D721Med (cell line): Measurements from ENCODE around the gene FTCD.
A peak's percentile ranks its signal among the peaks of the same experiment; 100 is the strongest.
"Not testable (repeated sequence)": the region's sequence is repeated elsewhere in the genome, so short reads cannot be mapped to it uniquely, and the experiment has no call there.

Experiments used
- DNase-seq: peaks from one replicate; pipeline ENCODE4 v3.0.0; 2011; ENCODE audit warnings: low spot score; ENCODE audit not compliant: insufficient read length
- FAIRE-seq: peaks from 2 replicates; lab custom pipeline; 2011; peaks lifted over from hg19 to GRCh38; lab: Jason Lieb, UNC
- TF ChIP-seq, protein P1 (sequence below): IDR thresholded peaks from 2 replicates; pipeline ENCODE4 v1.5.1; 2012; ENCODE audit warnings: mild to moderate bottlenecking, control low read depth; ENCODE audit not compliant: insufficient read depth; ENCODE audit errors: missing control alignments

Gene FTCD

DNA sequence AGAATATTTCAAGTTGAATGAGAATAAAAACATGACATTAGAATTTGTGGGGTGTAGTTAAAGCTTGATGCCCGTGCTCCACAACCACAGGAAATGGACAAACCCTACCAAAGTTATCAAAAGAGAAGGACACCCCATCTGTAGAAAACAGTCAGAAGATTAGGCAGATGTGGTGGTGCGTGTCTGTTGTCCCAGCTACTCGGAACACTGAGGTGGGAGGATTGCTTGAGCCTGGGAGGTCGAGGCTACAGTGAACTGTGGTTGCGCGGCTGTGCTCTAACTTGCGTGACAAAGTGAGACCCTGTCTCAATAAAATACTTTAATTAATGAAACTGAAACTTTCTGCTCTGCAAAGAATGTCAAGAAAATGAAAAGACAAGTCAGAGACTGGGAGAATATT lies 30.3 kb upstream of the FTCD start:
- FAIRE-seq (no peak), DNase-seq (no peak)
- TF ChIP-seq, protein P1, sequence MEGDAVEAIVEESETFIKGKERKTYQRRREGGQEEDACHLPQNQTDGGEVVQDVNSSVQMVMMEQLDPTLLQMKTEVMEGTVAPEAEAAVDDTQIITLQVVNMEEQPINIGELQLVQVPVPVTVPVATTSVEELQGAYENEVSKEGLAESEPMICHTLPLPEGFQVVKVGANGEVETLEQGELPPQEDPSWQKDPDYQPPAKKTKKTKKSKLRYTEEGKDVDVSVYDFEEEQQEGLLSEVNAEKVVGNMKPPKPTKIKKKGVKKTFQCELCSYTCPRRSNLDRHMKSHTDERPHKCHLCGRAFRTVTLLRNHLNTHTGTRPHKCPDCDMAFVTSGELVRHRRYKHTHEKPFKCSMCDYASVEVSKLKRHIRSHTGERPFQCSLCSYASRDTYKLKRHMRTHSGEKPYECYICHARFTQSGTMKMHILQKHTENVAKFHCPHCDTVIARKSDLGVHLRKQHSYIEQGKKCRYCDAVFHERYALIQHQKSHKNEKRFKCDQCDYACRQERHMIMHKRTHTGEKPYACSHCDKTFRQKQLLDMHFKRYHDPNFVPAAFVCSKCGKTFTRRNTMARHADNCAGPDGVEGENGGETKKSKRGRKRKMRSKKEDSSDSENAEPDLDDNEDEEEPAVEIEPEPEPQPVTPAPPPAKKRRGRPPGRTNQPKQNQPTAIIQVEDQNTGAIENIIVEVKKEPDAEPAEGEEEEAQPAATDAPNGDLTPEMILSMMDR: no peak

DNA sequence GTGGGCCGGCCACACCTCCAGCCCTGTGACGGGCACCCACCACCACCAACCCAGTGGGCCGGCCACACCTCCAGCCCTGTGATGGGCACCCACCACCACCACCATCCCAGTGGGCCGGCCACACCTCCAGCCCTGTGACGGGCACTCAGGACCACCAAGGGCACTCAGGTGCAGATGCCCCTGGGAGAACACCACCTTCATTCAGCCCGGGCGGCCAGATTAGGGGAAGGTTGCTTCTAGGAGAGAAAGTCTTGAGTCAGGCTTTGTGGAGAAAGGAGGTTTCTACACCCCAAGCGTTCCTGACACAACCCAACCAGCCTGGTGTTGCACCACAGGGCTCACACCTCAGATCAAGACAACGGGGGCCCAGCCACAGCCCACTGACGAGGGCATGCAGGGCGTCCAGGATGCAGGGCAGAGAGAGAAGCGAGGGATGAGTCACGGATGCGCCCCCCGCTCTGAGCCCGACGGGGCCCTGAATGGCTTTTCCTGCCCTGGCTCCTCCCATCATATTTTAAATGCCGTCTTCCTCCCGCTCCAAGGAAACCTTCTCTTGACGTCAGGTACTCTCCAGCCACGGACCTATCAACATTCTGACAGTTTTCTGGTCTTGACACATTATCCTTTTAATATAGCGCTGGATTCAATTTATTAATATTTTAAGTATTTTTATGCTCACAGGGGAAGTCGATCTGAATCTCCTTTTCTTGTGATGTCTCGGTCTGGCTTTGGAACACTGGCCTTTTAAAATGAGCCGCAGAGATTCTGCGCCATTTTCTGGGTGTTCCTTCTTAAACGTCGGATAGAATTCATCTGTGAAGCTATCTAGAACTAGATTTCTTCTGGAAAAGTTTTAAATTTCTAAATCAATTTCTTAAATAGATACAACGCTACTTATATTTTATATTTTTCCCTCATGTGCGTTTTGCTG lies 29.5 kb upstream of the FTCD start:
- DNase-seq: peak; percentile 65
- no peak for FAIRE-seq
- TF ChIP-seq, protein P1: no peak

DNA sequence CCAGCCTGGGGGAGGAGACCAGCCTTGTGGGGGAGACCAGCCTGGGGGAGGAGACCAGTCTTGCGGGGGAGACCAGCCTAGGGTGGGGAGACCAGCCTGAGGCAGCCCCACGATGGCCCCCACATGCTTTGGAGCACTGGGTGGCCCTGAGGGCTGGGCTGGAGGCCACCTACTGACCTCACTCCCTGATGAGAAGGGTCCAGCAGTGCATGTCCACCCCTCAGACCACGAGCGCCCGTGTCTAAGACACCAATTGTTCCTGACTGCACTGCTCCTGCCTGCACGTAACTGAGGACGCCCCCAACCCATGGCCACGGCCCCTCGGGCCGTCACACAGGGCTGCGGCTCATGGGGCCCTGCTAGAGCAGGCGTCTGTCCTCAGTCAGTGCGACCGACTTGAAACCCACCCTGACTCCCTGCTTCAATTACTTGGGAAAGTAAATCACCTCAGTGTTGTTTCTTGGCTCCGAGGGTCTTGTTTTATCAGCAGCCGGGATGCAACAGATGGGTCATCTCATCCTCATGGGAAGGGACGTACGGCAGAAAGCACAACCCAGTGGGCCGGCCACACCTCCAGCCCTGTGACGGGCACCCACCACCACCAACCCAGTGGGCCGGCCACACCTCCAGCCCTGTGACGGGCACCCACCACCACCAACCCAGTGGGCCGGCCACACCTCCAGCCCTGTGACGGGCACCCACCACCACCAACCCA lies 28.7 kb upstream of the FTCD start, which contains the start of gene SPATC1L:
TSS of gene SPATC1L (minus strand) at position 550 of the 715 bp plus-strand sequence. CDS start 1,643 bp downstream, outside the sequence.
- no peak for FAIRE-seq
- TF ChIP-seq, protein P1: no peak
- peak; percentile 69 for DNase-seq

DNA sequence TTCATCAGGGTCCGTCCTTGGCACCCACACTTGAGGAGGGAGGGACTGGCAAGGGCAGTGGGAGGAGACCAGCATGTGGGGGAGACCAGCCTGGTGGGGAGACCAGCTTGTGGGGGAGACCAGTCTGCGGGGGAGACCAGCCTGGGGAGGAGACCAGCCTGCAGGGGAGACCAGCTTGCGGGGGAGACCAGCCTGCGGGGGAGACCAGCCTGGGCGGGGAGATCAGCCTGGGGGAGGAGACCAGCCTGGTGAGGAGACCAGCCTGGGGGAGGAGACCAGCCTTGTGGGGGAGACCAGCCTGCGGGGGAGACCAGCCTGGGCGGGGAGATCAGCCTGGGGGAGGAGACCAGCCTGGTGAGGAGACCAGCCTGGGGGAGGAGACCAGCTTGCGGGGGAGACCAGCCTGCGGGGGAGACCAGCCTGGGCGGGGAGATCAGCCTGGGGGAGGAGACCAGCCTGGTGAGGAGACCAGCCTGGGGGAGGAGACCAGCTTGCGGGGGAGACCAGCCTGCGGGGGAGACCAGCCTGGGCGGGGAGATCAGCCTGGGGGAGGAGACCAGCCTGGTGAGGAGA lies 28.0 kb upstream of the FTCD start:
- not testable (repeated sequence) for DNase-seq, FAIRE-seq

DNA sequence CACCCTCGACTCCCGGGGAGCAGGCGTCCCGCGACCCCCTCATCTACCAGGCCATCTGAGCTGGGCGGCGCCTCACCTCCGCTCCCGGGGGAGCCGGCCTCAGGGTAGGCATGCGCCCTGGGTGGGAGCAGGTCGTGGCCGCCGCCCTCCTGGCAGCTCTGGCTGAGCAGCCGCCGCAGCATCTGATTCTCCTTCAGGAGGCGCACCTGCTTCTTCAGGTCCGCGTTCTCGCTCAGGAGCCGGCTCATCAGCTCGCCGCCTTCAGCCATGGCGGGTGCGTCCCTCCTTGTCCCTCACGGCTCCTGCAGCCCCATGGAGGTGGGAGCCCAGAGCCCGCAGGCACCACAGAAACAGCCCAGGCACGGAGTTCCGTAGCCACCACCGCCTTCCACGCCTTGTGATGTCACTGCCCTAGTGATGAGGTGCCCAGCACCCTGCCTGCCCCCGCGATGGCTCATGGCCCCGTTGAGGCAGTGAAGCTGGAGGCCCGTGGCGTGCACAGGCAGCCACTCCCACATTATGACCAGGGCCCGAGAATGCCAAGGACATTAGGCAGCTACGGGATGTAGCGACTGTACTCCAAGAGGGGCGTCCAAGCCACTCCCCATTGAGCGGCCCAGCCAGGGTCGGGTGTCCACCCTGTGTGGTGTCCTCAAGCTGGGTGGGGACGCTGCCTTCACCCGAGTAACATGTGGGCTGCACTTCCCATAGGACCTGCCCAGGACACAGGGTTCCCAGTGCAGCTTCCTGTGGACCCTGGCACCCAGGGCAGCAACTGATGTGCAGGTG lies 27.4 kb upstream of the FTCD start:
- FAIRE-seq (no peak), DNase-seq (no peak)
- TF ChIP-seq, protein P1: no peak

DNA sequence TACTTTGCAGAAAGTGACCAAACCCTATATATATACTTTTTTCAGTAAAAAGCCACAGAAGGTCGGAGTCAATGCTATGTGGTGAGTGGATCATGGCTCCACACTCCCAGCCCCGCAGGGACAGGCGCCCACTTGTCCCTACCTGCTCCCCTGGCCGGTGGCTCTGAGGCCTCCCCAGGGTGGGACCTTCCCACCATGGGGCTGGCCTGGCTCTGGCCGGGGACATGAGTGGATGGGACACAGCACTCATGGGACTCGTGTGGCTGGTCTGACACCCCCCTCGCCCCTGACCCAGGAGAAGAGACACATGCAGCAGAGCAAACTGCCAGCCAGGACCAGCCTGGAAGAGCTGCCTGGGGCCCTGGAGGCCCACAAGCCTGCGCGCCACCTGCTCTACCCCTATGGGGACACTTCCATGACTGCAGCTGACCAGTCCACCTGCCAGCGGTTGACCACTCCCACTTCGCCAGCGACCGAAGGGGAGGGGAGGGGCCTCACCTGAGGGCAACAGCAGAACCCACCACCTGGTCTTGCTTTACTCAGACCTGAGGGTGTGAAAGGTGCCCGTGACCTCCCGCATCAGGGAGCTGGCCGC lies 26.7 kb upstream of the FTCD start:
- FAIRE-seq: no peak

More for the DNA sequence above, 26.7 kb upstream of the FTCD start:
- DNase-seq: no peak
- TF ChIP-seq, protein P1: no peak
